GM21423 (cell line): Measurements from ENCODE around the gene LHFPL2.

Experiments used
- ATAC-seq: cut with Tn5 transposase; IDR thresholded peaks from one replicate; pipeline ENCODE4 v1.9.1; 2021; ENCODE audit warnings: mild to moderate bottlenecking, moderate library complexity; ENCODE audit not compliant: unreplicated experiment

LHFPL2 gene

DNA sequence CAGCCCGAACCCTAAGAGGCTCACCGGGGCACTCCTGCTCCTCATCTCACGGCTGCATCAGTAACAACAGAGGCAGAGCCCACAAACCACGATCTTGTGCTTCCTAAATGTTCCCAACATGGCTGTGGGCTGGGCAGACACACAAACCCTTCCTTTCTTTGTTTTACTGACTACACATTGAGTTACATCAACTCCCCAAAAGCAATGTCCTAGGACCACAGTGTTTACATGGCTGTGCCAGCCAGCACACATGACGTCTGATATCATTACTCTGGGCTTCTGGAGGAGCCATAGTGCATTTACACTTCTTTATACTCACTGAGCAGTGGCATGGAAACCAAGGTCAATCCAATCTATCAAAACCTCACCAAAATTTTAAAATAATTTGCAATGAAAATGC is 101.4 kb downstream of the LHFPL2 start:
- no peak for ATAC-seq

GRCh38 chr5:78546276-78546996 is 102.1 kb downstream of the LHFPL2 start:
- no peak for ATAC-seq

DNA sequence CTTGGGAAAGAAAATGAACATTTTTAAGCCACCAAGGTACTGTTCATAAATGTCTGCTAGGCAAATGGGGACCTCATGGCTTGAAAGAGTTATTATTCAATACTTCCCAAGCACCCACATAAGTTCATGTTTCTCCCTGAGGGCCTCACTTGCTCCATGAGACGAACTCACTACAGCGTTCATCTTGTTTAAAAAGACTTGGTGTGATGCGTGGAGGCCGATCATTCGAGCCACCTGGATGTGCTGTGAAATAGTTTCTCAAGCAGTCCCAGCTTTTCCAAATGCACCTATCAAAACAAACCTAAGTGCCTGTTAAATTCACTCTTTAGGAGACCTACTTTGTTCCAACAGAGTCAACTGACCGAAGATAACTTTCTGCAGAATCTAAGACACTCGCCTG is 103.2 kb downstream of the LHFPL2 start:
- no peak for ATAC-seq

DNA sequence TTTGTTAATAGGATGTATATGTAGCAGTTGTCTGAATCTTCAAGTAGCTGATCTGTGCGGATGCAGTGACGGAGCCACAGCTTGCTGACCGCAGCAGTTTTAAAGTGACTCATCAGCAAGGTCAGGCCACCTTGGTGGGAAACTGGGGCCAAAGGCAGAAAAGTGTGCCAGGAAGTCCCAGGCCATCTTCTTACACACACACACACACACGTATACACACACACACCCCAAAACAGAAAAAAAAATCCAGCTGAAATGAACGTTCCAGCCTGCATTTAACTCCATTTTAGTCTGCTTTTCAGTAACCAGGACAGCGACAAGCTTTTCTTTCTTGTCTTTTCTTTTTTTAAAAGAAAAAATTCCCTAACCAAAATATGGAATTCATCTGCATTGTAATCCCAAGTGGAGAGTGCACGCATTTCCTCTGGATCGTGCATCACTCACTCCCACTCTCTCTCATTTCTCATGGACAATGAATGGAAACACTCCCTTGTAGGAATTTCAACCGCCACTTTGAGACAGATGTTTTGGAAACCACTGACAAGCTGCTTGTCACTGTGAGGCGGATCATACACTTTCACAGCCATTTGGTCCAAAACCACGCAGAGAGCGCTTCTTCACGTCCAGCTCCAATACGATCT is 103.9 kb downstream of the LHFPL2 start:
- no peak for ATAC-seq

DNA sequence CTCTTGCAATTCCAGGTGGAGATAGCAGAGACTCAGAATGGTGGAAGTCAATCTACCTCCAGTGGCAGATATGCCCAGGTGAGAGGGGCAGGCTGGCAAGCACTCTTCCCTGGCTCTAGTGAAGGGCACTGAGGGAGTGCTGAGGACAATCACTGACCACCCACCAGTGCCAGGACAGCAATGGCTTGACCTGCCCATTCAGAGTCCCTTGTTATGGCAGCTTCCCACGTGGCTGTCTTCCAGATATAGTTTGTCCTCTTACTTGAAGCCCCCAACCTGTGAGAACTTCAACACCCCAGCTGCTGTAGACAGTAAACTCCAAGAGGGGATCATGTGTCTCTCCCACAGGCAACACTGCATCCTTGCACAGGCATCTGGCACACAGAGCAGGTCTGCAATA is 104.7 kb downstream of the LHFPL2 start:
- no peak for ATAC-seq

DNA sequence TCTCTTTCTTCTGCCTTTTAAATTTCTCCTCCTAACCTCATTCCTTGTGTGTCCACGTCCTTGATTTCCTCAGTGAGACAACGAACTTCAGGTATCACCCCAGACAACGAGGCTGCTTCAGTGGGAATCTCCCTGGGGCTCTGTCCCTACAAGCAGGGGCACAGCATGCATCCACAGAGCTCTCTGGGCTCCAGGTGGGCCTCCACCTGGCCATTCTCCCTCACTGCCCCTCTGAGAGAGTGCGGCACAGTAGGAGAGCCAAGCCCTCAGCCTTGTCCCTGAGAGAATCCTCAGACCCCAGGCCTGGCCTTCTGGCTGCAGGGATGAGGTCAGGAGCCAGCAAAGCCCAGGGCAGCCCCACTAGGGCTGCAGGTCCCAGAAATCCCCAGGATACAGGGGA is 105.3 kb downstream of the LHFPL2 start:
- no peak for ATAC-seq

DNA sequence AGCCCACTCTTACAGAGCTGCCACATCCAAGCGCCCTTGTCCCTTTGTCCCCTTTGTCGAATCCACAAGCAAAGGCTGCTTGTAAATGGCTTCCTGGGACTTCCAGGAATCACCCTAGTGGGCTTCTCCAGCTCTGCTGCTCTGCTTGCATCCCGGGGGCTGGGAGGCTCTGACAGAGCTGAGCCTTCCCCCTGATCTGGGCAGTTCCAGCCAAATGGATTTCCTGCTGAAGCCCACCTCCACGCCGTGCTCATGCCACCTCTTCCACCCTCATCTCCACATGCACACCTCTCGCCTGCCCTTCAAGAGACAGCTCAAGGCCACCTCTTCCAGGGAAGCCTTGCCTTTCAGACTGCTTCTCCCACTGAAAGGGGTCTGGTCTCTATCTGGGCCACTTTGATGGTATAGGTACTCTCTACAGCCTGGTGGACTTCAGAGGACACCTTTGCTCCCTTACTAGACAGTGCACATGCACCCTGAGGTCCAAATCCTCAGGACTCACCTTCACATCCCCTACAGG is 106.2 kb downstream of the LHFPL2 start:
- no peak for ATAC-seq

GRCh38 chr5:78541086-78541654 is 107.4 kb downstream of the LHFPL2 start:
- ATAC-seq: no peak

DNA sequence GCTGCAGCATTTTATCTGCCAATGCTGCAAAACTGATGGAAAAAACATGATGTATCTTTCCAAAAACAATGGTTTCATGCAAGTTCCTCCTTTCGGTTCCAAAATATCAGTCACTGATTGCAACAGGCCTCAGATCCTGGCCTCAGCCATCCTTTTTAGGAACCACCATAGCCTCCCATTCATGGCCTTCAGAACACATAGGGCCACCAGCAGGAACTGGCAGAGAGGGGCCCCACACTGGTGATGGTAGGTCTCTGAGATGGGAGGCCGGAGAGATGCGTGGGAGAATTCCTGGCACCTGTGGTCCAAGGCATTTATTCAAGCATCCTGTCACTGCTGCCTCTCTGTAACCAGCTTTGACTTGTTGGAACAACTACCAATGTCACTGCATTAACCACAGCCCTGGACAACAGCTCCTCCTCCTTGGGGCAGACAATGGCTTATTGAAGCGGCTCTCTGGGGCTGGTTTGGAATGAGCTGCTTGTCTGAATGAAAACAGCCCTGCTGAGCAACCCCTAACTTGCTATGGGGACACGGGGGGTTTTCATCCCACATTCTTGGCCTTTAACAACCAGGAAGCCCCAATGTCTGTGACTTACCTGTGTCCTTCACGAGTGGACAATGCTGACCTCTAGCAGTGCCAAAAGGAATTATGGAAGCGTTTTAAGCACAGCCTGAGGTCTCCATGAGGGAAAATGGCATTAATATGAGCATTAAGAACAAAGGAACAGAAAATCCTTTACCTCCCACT is 108.1 kb downstream of the LHFPL2 start:
- no peak for ATAC-seq

GRCh38 chr5:78538240-78538850 is 110.2 kb downstream of the LHFPL2 start:
- ATAC-seq: no peak

- ATAC-seq: no peak
These were observed 110.8 kb downstream of the LHFPL2 start for GRCh38 chr5:78537821-78538220.

DNA sequence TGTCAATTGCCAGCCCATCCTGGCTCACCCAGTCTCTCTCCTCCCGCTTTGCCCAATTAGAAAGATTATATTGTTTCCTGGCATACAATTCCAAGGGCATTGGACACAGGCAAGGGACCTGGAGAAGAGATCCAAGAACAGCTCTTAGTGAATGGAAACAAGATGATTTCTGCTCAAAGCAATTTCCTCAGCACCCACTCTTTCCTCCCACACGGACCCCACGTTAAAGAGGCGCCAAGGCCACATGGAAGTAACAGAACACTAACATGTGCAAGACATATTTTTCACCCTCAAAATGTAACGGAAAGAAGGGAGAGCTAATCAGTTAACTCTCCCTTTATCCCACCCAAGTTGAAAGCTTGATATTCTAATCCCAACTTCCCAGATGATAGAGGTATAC is 111.2 kb downstream of the LHFPL2 start:
- ATAC-seq: no peak

GRCh38 chr5:78536661-78537196 is 111.8 kb downstream of the LHFPL2 start:
- ATAC-seq: no peak

DNA sequence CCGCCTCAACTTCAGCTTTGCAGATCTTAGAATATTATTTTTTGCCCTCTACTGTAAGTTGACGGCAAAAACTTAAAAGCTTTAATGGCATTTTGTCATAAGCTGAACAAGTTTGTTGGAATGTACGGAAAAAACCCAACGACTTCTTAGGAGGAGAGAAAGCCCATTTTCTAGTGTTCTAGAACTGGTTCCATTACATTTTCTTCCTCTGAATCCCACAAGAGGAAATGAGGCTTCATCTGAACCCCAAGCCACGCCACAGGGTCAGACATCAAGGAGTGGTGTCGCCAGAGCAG is 113.7 kb downstream of the LHFPL2 start:
- ATAC-seq: no peak

- no peak for ATAC-seq
These were observed 114.2 kb downstream of the LHFPL2 start for GRCh38 chr5:78534148-78534904.

DNA sequence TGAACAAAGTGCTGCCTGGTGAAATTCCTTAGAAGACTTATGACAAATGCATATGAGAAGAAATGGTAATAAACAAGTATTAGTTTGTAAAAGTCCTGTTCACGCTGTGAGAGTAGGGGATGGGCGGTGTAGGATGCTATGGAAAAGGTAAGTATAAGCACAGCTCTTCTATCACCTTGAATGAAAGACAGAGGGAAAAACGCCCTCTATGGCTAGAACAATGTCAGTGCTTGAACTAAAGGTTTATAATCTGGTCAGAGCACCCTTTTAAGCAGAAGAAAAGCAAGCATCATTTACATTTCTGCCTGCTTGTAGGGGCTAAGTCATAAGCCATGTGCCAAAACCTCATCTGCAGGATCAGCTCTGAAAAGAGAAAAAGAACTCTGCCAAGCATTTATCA is 115.2 kb downstream of the LHFPL2 start:
- no peak for ATAC-seq

GRCh38 chr5:78530342-78531096 is 118.1 kb downstream of the LHFPL2 start:
- ATAC-seq: no peak

DNA sequence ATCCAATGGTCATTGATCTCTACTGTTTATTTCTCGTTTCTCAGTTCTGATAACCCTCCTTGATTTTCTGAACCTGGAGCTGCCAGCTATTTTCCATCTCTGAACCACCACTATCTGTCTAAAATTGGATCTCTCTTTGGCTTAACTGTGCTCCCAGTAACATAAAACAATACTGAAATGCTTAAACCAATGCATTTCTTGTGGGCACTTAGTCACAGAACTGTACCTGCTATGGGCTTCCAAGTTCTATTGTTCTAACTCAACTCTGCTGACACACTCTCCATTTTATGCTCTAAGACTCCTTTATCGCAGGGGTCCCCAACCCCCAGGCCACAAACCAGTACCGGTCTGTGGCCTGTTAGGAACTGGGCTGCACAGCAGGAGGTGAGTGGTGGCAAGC is 120.6 kb downstream of the LHFPL2 start:
- ATAC-seq: no peak

DNA sequence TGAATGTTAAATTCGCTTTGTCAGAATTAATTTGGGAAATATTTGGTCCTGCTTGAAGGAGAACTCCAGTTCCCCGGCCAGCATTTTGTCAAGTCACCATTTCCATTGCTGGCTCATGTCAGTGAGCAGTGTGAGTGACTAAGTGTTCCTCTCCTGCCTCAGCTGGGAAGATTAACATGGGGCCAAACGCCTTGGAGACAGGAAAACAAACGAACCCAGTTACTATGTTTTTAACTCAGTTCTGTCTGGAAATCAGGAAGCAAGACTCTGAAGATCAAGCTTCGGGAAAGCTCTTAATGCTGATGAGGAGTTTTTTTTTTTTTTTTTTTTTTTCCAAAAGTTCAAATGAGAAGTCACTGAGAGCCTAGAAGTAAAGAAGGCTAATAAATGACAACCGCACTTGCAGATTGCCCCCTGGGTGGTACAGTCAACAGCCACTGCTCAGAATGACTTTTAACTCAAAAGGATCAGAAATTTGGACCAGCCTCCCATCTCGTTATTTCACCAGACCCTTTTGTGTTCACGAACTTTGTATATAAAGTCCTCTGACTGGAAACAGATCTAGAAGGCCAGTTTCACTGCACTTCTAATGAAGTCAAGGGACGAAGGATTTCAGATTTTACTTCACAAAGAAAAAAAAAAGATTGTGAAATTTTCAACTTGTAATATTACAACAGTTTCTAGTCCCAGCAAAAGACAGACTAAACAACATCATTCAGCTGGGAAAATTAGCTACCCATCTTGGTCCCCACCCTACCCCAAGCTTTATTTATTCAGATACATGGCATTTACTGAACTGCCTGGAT is 121.3 kb downstream of the LHFPL2 start:
- no peak for ATAC-seq
